ENCODE measurements around the gene SERTAD3. TPM values are rescaled to one million over a fixed set of nuclear protein-coding genes. Genes with fewer than 3 reads are reported as not detected.
"Not testable (repeated sequence)": the region's sequence is repeated elsewhere in the genome, so short reads cannot be mapped to it uniquely, and the experiment has no call there.

The SERTAD3 gene, protein sequence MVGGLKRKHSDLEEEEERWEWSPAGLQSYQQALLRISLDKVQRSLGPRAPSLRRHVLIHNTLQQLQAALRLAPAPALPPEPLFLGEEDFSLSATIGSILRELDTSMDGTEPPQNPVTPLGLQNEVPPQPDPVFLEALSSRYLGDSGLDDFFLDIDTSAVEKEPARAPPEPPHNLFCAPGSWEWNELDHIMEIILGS
- total RNA-seq (10 to 100 TPM; 23.5 to 24.6 TPM), total RNA-seq (20.9 to 24.6 reads per million in 2 donors)

DNA sequence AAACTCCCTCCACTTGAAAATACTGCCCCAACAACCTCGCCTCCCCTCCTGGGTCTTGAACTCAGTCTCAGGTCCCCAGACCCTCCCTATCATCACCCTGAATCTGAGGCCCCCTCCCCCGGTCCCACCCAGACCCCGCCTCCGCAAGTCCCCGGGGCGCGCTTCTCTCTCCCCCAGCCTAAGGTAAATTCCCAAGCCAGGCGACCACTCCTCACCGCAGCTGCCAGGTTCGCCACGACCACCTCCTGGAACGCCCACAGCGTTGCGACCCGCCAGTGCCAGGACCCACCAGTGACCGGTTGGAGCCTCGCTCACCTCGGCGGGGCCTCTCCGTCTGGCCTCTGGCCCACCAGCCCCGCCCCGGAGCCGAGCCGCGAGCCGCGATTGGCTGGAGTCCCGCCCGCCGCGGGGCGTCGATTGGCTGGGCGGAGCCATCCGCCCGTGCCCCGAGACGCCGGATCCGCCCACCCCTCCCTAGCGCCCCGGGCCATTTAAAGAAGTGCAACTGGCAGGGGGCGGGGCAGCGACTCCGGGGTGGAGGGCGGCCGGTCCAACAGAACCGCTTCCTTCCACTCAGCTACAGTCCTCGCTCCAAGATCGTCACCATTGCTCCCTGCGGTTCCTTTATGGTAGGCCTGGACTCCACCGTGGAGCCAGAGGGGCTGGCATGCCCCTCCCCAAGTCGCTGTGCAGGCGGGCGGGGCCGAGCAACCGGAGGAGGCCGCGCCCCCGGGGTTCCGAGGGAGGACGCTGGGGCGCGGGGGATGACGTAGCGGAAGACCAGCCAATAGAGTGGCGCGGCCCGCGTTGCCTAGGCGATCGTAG, at the start of gene SERTAD3:
SERTAD3 (minus strand) TSS at position 336 of the 825 bp plus-strand sequence. CDS start 2,255 bp downstream, outside the sequence.
- Mint-ChIP-seq H3K4me1 (peaks cover 19% of the 10 kb centered on the region), H3K27ac (peak within 1 kb of the TSS; percentile 92), H3K27me3 (no peaks in the 10 kb centered on the region), H3K36me3 (ENCODE audit: low read depth) (peaks cover 5% of the 10 kb centered on the region), H3K4me3 (peak within 1 kb of the TSS; percentile 100)
- no peaks in the 10 kb centered on the region for H3K9me3 ChIP-seq (ENCODE audit: control insufficient read depth, low read length, poor library complexity, severe bottlenecking)
- peak; percentile 95 to 98 (median 96) for DNase-seq
- ATAC-seq, result peak; percentile 76

DNA sequence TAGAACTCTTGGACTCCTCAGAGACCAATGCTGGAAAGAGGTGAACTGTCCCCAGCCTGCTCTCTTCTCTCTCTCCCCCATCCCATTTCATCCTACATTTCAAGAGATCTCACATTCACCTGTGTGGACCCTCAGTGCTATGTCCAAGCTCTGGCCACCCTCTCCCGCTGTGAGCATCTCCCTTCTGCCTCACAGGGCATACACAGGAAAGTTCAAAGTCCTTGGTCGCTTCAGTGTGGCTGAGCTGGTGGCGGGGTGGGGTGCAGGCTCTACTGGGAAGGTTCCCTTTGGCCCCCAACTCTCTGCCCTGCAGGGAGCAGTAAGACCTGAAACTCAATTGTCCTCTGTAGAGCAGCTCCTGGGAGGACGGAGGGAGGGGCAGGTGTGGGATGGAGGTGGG, 49.6 kb upstream of the SERTAD3 start:
- ATAC-seq (no peak), DNase-seq (no peak)
- no peak overlapping the region for H3K4me3 Mint-ChIP-seq
- H3K9me3 ChIP-seq (ENCODE audit: control insufficient read depth, low read length, poor library complexity, severe bottlenecking), result no peaks in the 10 kb centered on the region
- peaks cover 12% of the 10 kb centered on the region for H3K36me3 Mint-ChIP-seq (ENCODE audit: low read depth)
- peaks cover 9% of the 10 kb centered on the region for H3K4me1 Mint-ChIP-seq
- peaks cover 22% of the 10 kb centered on the region for H3K27me3 Mint-ChIP-seq
- peak overlapping the region; percentile 24 for H3K27ac Mint-ChIP-seq

DNA sequence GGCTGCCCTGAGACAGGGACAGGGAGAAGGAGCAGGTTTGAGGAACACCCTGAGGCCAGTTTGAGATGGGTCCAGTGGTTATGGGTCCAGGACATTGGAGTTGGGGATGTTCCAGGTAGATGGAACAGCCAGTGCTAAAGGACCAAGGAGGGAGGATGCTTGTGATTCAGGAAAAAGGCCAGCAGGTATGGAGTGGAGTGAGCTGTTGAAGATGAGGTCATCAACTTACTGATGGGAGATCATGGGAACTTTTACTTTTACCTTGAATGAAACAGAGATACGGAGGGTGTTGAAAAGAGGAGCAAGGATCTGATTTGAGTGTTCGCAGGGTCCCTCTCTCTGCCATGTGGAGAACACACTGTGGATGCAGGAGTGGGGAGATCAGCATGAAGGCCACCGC, 48.1 kb upstream of the SERTAD3 start:
- no peaks in the 10 kb centered on the region for H3K9me3 ChIP-seq (ENCODE audit: control insufficient read depth, low read length, poor library complexity, severe bottlenecking)
- no peak overlapping the region for H3K4me3 Mint-ChIP-seq
- peaks cover 16% of the 10 kb centered on the region for H3K4me1 Mint-ChIP-seq
- ATAC-seq (no peak), DNase-seq (no peak)
- H3K36me3 Mint-ChIP-seq (ENCODE audit: low read depth), result peaks cover 12% of the 10 kb centered on the region
- H3K27me3 Mint-ChIP-seq, result peaks cover 32% of the 10 kb centered on the region
- H3K27ac Mint-ChIP-seq, result no peak overlapping the region

DNA sequence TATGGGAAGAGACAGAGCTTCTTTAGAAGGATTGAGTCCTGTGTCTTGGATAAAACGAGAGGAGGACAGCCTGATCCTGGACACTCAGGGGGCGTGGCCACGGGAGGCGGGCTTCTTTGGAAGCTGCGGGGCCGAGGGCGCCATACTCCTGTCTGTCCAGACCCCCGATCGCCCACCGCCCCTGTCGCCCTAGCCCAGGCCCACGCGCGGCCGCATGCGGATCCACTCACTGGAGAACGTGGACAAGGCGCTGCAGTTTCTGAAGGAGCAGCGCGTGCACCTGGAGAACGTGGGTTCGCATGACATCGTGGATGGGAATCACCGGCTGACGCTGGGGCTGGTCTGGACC, 45.7 kb upstream of the SERTAD3 start:
- Mint-ChIP-seq H3K27me3 (peaks cover 40% of the 10 kb centered on the region), H3K4me1 (peaks cover 13% of the 10 kb centered on the region), H3K4me3 (no peak overlapping the region), H3K36me3 (ENCODE audit: low read depth) (peaks cover 10% of the 10 kb centered on the region), H3K27ac (no peak overlapping the region)
- H3K9me3 ChIP-seq (ENCODE audit: control insufficient read depth, low read length, poor library complexity, severe bottlenecking), result no peaks in the 10 kb centered on the region
- DNase-seq (no peak), ATAC-seq (no peak)

DNA sequence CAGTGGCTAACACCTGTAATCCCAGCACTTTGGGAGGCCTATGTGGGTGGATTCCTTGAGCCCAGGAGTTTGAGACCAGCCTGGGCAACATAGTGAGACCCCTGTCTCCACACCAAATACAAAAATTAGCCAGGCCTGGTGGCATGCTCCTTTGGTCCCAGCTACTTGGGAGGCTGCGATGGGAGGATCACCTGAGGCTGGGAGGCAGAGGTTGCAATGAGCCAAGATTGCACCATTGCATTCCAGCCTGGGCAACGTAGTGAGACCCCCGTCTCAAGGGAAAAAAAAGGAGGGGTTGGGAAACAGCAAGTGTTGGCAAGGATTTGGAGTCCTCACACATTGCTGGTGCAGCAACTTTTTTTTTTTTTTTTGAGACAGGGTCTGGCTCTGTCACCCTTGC, 41.9 kb upstream of the SERTAD3 start:
- no peak overlapping the region for H3K27ac Mint-ChIP-seq
- DNase-seq (no peak), ATAC-seq (no peak)
- H3K27me3 Mint-ChIP-seq, result peaks cover 28% of the 10 kb centered on the region
- H3K4me3 Mint-ChIP-seq, result no peak overlapping the region
- no peaks in the 10 kb centered on the region for H3K36me3 Mint-ChIP-seq (ENCODE audit: low read depth)
- H3K9me3 ChIP-seq (ENCODE audit: control insufficient read depth, low read length, poor library complexity, severe bottlenecking), result no peaks in the 10 kb centered on the region
- H3K4me1 Mint-ChIP-seq, result peaks cover 7% of the 10 kb centered on the region

DNA sequence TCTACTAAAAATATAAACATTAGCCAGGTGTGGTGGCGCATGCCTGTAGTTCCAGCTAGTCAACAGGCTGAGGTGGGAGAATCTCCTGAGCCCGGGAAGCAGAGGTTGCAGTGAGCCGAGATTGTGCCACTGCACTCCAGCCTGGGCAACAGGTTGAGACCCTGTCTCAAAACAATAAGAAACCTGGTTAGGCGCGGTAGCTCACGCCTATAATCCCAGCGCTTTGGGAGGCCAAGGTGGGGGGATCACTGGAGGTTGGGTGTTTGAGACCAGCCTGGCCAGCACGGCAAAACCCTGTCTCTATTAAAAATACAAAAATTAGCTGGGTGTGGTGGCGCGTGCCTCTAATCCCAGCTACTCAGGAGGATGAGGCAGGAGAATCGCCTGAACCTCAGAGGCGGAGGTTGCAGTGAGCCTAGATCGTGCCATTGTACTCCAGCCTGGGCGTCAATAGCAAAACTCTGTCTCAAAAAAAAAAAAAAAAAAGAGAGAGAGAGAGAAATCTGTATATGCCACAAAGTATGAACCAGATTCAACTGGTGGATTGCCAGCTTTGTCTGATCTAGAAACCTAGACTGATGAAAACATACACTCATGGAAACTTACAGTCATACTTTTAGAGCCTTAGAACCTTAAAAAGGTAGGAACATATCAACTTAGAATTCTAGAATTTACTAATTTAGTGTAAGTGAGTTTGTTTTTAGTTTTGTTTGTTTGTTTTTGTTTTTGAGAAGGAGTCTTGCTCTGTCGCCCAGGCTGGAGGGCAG, 31.9 kb upstream of the SERTAD3 start:
- not testable (repeated sequence) for H3K4me3 Mint-ChIP-seq; ATAC-seq; H3K4me1 Mint-ChIP-seq; H3K27ac Mint-ChIP-seq; H3K36me3 Mint-ChIP-seq (ENCODE audit: low read depth); H3K9me3 ChIP-seq (ENCODE audit: control insufficient read depth, low read length, poor library complexity, severe bottlenecking); DNase-seq
- H3K27me3 Mint-ChIP-seq, result peaks cover 11% of the 10 kb centered on the region

DNA sequence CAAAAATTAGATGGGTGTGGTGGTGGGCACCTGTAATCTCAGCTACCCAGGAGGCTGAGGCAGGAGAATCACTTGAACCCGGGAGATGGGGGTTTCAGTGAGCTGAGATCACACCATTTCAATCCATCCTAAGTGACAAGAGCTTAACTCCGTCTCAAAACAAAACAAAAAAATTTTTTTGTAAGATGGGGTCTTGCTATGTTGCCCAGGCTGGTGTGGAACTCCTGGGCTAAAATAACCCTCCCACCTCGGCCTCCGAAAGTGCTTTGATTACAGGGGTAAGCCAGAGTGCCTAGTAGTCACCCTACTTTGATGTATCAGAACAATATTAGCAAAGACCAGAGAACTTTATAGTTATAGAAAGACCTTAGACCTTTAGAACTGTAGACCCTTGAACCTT, 30.6 kb upstream of the SERTAD3 start:
- H3K36me3 Mint-ChIP-seq (ENCODE audit: low read depth), result no peaks in the 10 kb centered on the region
- DNase-seq (no peak), ATAC-seq (no peak)
- H3K9me3 ChIP-seq (ENCODE audit: control insufficient read depth, low read length, poor library complexity, severe bottlenecking), result no peaks in the 10 kb centered on the region
- no peak overlapping the region for H3K4me3 Mint-ChIP-seq
- H3K27ac Mint-ChIP-seq, result no peak overlapping the region
- peaks cover 18% of the 10 kb centered on the region for H3K27me3 Mint-ChIP-seq
- H3K4me1 Mint-ChIP-seq, result no peaks in the 10 kb centered on the region

DNA sequence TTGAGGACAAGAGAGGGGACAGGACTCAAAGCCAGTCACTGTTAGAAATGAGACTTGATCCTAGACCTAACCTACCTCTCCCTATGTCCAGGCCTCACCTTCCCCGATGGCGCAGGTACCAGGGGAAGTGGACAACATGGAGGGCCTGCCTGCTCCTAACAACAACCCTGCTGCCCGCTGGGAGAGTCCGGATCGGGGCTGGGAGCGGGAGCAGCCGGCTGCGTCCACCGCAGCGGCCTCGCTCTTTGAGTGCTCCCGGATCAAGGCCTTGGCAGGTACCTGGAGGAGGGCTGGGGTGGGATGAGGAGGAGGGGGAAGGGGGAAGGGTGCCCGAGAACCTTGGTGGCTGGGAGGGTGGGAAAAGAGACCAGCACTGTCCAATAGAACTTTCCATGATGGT, 28.4 kb upstream of the SERTAD3 start:
- no peaks in the 10 kb centered on the region for H3K9me3 ChIP-seq (ENCODE audit: control insufficient read depth, low read length, poor library complexity, severe bottlenecking)
- no peaks in the 10 kb centered on the region for H3K4me1 Mint-ChIP-seq
- no peak overlapping the region for H3K27ac Mint-ChIP-seq
- DNase-seq (no peak), ATAC-seq (no peak)
- H3K27me3 Mint-ChIP-seq, result peaks cover 17% of the 10 kb centered on the region
- H3K4me3 Mint-ChIP-seq, result no peak overlapping the region
- H3K36me3 Mint-ChIP-seq (ENCODE audit: low read depth), result no peaks in the 10 kb centered on the region

DNA sequence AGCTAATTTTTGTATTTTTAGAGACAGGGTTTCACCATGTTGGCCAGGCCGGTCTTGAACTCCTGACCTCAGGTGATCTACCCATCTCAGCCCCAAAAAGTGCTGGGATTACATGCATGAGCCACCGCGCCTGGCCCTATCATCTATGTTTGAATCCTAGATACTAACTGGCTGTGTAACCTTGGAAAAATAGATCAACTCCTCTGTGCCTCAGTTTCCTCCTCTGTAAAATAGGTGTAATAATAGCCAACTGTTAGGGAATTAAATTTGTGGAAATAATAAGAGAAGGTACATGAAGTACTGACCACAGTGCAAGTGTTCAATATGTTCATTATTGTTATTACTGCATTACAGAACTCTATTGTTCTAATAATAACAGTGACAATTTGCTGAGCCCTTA, 27.0 kb upstream of the SERTAD3 start:
- Mint-ChIP-seq H3K4me1 (peaks cover 7% of the 10 kb centered on the region), H3K4me3 (no peak overlapping the region), H3K27ac (no peak overlapping the region), H3K36me3 (ENCODE audit: low read depth) (peaks cover 5% of the 10 kb centered on the region), H3K27me3 (peaks cover 24% of the 10 kb centered on the region)
- no peaks in the 10 kb centered on the region for H3K9me3 ChIP-seq (ENCODE audit: control insufficient read depth, low read length, poor library complexity, severe bottlenecking)
- ATAC-seq (no peak), DNase-seq (no peak)

DNA sequence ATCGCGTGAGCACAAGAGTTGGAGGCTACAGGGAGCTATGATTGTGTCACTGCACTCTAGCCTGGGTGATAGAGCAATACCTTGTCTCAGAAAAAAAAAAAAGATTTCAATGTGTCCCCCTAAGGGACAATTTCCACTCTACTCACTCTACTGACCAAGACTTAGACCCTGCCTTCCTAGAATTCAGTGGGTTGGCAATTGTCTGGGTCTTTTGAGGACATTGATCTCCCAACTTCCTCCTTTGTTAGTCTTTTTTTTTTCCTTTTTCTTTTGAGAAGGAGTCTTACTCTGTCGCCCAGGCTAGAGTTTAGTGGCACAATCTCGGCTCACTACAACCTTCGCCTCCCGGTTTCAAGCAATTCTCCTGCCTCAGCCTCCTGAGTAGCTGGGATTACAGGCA, 24.9 kb upstream of the SERTAD3 start:
- H3K4me1 Mint-ChIP-seq, result peaks cover 20% of the 10 kb centered on the region

DNA sequence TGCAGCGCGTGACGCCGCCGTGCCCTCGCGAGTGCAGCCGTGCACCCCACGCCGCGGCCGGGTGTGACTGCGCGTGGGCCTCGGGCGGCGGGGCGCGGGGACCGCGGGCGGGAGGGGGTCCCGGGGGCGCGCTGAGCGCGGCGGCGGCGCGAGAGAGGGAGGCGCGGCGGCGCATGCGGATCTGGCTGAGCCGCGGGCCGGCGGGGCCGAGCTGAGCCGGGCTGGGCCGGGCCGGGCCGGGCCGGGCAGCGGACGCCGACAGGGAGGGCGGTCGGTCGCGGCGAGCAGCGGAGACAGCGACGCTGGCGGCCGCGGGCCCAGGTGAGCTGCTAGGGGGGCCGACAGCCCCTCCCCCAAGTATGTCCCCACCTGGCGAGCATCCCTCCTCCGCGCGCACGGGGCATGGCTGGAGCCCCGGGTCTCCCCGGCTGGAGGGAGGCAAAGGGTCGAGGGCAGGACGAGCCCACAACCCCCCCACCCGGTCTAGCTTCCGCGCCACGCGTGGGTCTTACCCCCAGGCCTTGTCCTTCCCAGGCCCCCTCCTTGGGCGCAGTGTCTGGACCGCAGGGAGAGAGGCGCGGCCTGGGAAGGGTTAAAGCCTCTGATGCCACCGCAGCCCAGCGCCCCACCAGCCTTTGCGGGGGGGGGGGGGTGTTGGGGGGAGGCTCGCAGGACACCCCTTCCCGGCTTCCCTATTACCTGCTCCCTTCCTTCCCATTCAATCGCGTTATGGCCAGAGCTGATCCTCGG, 23.0 kb upstream of the SERTAD3 start, which contains the start of gene SPTBN4:
SPTBN4 (plus strand) TSS at position 17 of the 750 bp plus-strand sequence. CDS start 5,621 bp downstream, outside the sequence.
- DNase-seq (no peak), ATAC-seq (no peak)
- Mint-ChIP-seq H3K27me3 (peaks cover 25% of the 10 kb centered on the region), H3K36me3 (ENCODE audit: low read depth) (peaks cover 5% of the 10 kb centered on the region), H3K4me1 (peaks cover 20% of the 10 kb centered on the region), H3K27ac (peak within 1 kb of the TSS; percentile 89), H3K4me3 (peak within 1 kb of the TSS; percentile 94)
- no peaks in the 10 kb centered on the region for H3K9me3 ChIP-seq (ENCODE audit: control insufficient read depth, low read length, poor library complexity, severe bottlenecking)

More for the DNA sequence above, 24.9 kb upstream of the SERTAD3 start:
- Mint-ChIP-seq H3K27ac (no peak overlapping the region), H3K4me3 (no peak overlapping the region), H3K36me3 (ENCODE audit: low read depth) (peaks cover 5% of the 10 kb centered on the region), H3K27me3 (peaks cover 25% of the 10 kb centered on the region)
- ATAC-seq, result no peak
- no peaks in the 10 kb centered on the region for H3K9me3 ChIP-seq (ENCODE audit: control insufficient read depth, low read length, poor library complexity, severe bottlenecking)
- no peak for DNase-seq

DNA sequence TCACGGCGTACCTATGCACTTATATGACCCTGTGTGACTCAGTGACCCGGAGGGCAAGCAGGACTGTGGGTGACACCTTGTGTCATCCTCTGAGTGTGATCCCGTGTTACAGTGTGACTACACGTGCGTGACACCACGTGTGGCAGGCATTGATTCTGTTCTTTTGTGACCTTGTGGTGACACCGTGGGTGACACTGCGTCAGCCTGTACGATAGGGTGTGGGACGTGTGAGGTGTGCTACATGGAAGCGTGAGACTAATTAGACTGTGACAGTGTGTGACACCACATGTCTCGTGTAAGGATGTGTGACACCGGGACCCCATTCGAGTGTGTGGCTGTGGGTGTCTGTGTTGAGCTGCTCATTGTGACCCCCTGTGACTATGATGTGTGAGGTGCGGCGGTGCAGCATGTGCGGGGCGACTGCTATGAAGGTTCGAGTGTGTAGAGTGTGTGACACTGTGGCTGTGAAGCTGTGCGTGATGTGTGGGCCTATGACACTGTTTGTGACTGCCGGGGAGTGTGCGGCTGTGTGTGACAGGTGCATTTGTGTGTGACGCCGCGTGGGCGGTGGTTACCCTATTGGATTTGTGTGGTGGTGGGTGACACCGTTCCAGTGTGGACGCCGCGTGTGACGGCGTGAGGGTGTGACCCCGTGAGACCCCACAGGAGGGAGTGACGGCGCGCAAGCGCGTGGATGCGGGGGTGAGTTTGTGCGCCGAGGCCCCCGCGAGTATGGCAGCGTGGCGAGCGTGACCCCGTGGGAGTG, 22.3 kb upstream of the SERTAD3 start:
- H3K4me1 Mint-ChIP-seq, result peaks cover 25% of the 10 kb centered on the region
- H3K36me3 Mint-ChIP-seq (ENCODE audit: low read depth), result peaks cover 5% of the 10 kb centered on the region
- no peaks in the 10 kb centered on the region for H3K9me3 ChIP-seq (ENCODE audit: control insufficient read depth, low read length, poor library complexity, severe bottlenecking)
- H3K4me3 Mint-ChIP-seq, result peak overlapping the region; percentile 94
- H3K27ac Mint-ChIP-seq, result peak overlapping the region; percentile 89
- DNase-seq (peak in 2 of 3 donors; percentile 48 to 64), ATAC-seq (peak; percentile 69)
- H3K27me3 Mint-ChIP-seq, result peaks cover 25% of the 10 kb centered on the region

Measured in T-helper 17 cell (primary cell).